ENCODE data around the gene PPP2R2D.
"Not testable (repeated sequence)": the region's sequence is repeated elsewhere in the genome, so short reads cannot be mapped to it uniquely, and the experiment has no call there.

Gene PPP2R2D

GRCh38 chr10:131868436-131868835 is 32.4 kb upstream of the PPP2R2D start:
- no peak for DNase-seq

- no peak for DNase-seq
Observed at GRCh38 chr10:131869344-131869743, 31.5 kb upstream of the PPP2R2D start.

- DNase-seq, result no peak
Observed at GRCh38 chr10:131870411-131870810, 30.4 kb upstream of the PPP2R2D start.

GRCh38 chr10:131870831-131871672 is 29.8 kb upstream of the PPP2R2D start:
- DNase-seq, result no peak

- no peak for DNase-seq
Observed at GRCh38 chr10:131871673-131872005, 29.2 kb upstream of the PPP2R2D start.

- DNase-seq, result no peak
Observed at GRCh38 chr10:131872011-131872826, 28.6 kb upstream of the PPP2R2D start.

- no peak for DNase-seq
Observed at GRCh38 chr10:131872827-131873375, 27.9 kb upstream of the PPP2R2D start.

- peak; percentile 45 to 58 for DNase-seq
Observed at GRCh38 chr10:131874991-131875451, 25.8 kb upstream of the PPP2R2D start.

- no peak for DNase-seq
Observed at GRCh38 chr10:131875501-131875900, 25.3 kb upstream of the PPP2R2D start.

- no peak for DNase-seq
Observed at GRCh38 chr10:131876017-131876416, 24.8 kb upstream of the PPP2R2D start.

- DNase-seq, result no peak
Observed at GRCh38 chr10:131876508-131876907, 24.3 kb upstream of the PPP2R2D start.

GRCh38 chr10:131880016-131880590 is 20.7 kb upstream of the PPP2R2D start:
- DNase-seq, result no peak

- no peak for DNase-seq
Observed at GRCh38 chr10:131881104-131881880, 19.5 kb upstream of the PPP2R2D start.

GRCh38 chr10:131882151-131882550 is 18.7 kb upstream of the PPP2R2D start:
- DNase-seq, result no peak

GRCh38 chr10:131882590-131883451 is 18.0 kb upstream of the PPP2R2D start:
- no peak for DNase-seq

GRCh38 chr10:131883621-131884393 is 17.0 kb upstream of the PPP2R2D start:
- not testable (repeated sequence) for DNase-seq

- no peak for DNase-seq
Observed at GRCh38 chr10:131885391-131886165, 15.2 kb upstream of the PPP2R2D start.

GRCh38 chr10:131886237-131886636 is 14.6 kb upstream of the PPP2R2D start:
- DNase-seq, result no peak

- no peak for DNase-seq
Observed at GRCh38 chr10:131888186-131888604, 12.6 kb upstream of the PPP2R2D start.

- DNase-seq, result no peak
Observed at GRCh38 chr10:131889755-131890154, 11.1 kb upstream of the PPP2R2D start.

Data from NCI-H1930 (cell line).